NCI-H1417 treated with DMSO at 0.1 percent for 48 hours (cell line): ENCODE results near the gene PLBD2.

ENCODE experiments used
- DNase-seq: peaks from one replicate; lab custom pipeline; 2025; lab: John Stamatoyannopoulos, UW

The PLBD2 gene

DNA sequence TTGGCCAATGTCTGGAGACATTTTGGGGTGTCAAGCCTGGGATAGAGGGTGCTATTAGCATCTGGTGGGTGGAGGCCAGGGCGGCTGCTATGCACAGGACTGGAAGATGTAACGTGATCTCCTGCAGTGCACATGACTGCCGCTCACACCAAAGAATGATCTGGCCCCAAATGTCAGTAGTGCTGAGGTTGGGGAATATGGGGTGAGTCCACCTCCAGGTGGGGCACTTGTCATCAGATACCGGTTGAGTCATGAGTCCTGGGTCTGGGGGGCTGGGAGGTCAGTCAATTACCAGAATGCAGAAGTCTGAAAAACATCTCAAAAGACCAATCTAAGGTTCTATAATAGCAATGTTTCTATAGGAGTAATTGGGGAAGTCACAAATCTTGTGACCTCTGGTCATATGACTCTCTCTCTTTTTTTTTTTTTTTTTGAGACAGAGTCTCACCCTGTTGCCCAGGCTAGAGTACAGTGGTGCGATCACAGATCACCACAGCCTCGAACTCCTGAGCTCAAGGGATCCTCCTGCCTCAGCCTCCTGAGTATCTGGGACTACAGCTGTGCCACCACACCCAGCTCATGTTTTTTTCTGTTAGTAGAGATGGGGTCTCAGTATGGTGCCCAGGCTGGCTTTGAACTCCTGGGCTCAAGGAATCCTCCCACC, 57.8 kb downstream of the PLBD2 start:
- no peak for DNase-seq

DNA sequence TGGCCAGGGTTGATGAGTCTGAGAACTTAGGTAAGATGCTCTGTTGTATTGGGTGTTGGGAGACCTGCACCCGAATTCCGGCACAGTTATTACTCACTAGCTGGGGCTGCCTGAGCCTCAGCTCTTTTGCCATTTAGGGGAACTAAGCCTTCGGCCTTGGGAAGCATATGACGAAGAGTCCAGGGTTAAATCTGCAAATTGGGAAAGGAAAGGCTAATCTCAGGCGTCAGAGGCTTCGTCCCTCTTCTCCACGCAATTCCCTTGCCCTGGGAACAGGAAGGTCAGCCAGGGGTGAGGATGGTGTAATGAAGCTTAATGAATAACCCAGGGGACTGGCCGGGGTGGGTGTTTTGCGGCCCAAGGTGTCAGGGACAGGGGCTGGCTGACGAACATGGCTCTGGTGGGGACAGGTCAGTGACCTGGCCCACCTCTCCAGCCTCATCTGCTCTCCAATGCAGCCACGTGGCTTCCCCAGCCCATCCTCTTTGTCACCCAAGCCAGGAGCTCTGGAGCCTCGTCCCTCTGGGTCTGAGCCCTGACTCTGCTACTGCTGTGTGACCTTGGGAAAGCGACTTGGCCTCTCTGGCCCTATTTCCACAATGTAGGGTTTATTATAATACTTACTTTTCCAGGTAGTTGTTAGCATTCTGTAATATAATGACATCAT, 60.0 kb downstream of the PLBD2 start:
- DNase-seq = no peak

DNA sequence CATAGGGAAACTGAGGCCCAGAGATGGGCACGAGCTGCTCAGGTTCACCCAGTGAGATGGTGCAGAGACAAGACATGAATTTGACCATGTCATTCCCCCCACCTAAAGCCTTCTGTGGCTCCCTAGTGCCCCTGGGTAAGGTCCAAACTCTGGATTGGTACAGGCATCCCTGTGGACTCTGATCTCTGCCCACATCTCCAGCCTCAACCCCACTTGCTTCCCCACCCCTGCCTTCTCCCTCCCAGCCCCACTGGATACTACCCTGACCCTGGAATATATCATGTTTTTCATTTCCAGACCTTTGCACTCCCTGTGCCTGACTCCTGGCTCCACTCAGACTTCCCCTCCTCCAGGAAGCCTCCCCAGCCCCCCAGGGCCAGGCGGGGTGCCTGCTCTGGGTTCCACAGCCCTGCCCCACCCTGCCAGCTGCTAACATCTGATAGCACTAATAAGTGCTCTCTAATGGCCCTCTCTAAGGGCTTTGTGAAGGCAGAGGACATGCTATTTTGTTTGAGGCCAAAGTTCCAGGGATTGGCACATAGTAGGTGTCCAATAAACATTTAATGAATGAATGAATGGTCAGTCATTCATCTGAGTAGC, 62.7 kb downstream of the PLBD2 start:
- no peak for DNase-seq

DNA sequence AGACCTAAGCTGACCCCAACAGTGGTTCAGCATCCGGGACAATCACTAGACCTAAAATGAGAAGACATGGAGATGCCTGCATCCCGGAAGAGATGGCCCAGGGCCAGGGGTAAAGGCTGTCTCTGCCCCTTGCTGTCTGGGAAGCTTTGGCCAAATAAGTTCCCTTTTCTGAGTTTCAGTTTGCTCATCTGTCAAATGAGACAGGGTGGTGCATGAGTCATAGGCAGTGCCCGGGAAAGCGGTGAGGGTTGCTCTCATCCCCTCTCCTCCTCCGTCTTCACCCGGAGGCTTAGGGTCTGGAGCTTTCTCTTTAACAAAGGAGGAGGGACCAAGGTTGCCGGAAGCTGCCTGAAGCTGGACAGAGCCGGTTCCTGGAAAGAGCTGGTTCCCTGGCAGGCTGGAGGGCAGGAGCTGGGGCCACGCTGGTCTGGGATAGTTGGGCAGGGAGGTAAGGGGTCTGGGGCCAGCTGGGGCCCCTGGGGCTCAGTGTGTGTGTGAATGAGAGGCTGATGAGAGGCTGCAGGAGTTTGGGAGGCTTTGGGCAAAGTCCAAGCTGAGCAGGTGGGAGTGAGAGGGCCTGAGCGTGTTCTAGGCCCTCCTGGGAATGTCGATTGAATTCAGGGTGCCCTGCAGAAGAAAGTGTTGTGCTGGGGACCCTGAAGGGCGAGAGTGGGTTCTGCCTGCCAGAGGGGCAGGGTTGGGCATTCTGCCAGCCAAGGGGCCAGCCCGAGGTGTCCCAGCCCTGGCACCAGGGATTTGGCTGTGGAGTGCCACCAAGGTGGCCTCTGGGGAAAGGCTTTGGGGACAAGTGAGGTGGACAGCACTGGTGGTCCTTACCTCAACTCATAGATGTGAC, 63.9 kb downstream of the PLBD2 start, which contains the start of gene SDSL:
SDSL (plus strand) TSS at position 351 of the 856 bp plus-strand sequence. CDS start 5,603 bp downstream, outside the sequence.
- no peak for DNase-seq

DNA sequence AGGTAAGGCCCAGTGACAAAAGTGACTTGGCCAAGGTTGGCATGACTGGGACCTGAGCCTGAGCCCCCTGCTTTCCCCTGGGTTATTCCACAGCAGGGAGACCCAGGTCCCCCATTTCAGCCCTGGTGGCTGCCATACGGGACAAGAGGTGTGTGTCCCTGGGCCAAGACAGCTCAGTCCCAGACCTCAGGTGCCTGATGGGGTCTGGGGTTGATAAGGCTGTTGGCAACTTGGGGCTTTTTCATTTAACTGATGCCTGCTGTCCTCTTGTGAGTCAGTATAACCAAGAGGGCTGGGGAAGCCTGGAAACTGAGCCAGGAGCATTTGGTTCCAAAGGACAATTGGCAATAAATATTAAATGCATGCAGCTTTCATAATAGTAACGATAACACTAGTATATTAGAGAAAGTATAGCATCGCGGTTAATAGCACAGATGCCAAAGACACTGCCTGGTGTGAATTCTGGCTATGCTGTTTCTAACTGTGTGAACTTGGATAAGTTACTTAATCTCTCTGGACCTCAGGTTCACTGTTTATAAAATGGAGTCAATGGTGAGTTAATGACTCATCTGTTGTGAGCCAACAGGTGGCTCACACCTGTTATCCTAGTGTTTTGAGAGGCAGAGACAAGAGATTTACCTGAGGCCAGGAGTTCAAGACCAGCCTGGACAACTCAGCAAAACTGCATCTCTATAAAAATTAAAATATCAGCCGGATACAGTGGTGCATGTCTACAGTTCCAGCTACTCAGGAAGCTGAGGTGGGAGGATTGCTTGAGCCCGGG, 64.7 kb downstream of the PLBD2 start:
- no peak for DNase-seq

DNA sequence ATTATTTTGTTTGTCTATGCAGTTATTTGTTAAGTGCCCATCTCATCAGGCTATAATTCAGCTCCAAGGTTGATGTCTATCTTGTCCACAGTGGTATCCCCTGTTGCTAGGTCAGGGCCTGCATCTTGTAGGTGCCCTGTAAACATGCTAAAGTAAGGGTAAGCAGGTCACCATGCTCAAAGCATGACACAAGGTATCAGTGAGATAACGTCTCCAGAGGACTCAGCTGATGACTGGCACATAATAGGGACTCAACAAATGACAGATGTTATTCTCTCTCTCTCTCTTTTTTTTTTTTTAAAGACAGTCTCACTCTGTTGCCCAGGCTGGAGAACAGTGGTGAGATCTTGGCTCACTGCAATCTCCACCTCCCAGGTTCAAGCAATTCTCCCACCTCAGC, 66.1 kb downstream of the PLBD2 start:
- no peak for DNase-seq

DNA sequence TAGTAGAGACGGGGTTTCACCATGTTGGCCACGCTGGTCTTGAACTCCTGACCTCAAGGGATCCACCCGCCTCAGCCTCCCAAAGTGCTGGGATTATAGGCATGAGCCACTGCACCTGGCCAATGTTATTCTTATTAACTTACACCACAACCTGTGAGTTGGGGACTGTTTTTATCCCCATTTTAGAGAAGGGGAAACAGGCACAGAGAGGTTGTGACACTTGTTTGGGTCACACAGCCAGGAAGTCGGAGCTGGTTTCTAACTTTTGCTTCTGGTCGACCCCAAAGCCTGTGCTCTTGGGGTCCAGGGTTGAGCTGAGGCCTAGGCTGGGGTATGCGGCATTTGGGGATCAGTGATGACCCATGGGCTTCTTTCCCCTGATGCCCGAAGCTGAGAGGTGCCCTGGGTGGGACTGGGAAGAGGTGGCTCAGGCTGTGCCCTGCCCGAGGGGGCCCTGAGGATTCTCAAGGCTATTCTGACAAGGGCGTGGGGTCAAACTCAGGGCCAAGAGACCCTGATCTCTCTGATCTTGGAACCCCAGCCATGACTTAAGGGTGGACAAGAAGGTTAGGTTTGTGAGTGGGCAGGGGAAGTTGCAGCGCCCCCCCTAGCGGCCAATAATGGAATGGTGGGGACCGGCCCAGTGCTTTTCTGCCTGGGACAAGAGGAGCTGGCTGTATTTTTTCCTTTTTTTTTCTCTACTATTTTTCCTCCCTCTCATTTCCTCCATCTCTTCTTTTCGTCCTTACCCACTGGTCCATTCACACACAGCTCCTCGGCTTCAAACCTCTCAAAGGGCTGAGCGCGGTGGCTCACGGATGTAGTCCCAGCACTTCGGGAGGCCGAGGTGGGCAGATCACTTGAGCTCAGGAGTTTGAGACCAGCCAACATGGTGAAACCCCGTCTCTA, 66.8 kb downstream of the PLBD2 start:
- DNase-seq = no peak

DNA sequence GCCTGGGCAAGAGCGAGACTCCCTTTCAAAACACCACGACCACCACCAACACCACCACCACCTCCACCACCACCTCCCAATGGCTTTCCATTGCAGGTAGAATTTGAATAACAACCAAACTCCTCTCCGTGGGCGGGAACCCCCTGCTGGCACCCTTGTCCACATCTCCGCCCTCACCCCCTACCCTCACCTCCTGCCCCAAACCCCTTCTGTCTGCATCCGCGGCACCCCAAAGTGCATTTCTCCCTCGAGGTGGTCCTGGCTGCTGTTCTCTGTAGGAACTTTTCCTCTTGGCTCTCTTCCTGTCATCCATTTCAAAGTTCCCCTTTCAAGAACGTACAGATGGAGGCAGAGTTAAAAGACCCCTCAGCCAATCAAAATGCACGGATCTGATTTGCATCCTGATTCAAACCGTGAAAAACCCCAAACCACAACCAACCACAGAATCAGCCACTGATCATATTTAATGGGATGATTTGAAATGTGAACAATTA, 67.6 kb downstream of the PLBD2 start:
- no peak for DNase-seq

DNA sequence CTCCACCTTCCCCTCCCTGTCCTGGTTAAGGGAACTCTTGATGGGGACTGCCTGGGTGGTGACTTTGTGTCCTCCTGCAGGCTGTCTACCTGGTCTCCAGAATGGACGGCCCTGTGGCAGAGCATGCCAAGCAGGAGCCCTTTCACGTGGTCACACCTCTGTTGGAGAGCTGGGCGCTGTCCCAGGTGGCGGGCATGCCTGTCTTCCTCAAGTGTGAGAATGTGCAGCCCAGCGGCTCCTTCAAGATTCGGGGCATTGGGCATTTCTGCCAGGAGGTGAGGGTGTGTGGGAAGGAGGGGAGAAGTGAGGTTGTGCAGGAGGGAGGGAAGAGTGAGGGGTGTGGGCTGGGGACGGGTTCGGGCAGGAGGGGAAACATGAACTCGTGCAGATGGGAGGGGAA, 69.5 kb downstream of the PLBD2 start:
- no peak for DNase-seq

DNA sequence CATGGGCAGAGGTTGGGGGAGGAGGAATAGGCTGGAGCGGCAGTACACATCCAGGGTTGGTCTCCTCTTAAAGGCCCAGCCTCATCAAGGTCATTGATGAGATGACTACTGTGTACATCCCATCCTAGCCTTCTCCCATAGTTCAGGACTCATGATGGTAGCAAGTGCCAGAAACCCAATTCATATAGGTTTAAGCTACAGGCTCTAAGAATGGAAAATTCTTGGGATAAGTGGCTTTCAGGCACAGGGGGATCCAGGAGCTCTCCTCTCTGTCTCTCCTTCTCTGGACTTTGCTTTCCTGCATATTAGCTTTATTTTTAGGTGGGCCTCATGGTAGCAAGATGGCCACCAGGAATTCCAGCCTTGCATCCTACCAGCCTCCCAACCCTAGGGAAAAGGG, 70.1 kb downstream of the PLBD2 start:
- DNase-seq = no peak

DNA sequence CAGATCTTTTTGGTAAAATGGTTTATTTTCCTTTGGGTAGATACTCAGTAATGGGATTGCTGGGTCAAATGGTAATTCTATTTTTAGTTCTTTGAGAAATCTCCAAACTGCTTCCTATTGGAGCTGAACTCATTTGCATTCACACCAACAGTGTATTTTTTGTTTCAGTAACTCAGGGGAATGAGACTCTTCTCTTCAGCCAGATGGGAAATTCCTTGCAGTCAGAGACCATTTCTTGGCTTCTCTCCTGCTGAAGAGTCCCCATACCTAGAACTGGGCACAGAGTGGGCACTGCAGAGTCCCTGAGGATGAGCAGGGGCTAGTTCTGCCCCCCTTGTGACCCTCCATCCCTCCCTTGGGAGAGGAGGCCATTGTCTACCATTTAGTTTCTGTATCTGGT, 74.6 kb downstream of the PLBD2 start:
- no peak for DNase-seq

DNA sequence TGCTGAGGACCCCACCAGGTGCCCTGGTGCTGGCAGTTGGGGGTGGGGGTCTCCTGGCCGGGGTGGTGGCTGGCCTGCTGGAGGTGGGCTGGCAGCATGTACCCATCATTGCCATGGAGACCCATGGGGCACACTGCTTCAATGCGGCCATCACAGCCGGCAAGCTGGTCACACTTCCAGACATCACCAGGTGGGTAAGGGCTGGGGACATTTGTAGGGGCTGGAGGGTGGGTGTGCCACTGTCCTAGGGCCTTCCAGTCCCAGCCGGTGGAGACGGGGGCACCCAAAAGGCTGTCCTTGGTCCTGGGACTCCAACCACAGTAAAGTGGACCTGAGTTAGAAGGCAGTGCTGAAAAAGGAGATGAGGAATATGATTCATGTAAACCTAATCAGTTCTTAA, 77.0 kb downstream of the PLBD2 start:
- DNase-seq = no peak

DNA sequence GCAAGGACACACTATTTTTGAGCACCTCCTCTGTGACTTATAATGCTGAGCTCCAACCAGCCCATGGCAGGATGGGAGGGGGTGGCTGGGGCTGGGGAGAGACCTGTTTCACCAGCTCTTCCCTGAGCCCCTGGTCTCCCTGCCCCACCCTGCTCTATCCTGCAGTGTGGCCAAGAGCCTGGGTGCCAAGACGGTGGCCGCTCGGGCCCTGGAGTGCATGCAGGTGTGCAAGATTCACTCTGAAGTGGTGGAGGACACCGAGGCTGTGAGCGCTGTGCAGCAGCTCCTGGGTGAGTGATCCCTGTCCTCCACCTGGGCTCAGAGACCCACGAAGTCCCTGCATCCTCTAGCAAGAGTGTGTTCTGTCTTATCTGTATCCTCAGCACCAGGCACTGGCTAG, 78.2 kb downstream of the PLBD2 start:
- DNase-seq = no peak

DNA sequence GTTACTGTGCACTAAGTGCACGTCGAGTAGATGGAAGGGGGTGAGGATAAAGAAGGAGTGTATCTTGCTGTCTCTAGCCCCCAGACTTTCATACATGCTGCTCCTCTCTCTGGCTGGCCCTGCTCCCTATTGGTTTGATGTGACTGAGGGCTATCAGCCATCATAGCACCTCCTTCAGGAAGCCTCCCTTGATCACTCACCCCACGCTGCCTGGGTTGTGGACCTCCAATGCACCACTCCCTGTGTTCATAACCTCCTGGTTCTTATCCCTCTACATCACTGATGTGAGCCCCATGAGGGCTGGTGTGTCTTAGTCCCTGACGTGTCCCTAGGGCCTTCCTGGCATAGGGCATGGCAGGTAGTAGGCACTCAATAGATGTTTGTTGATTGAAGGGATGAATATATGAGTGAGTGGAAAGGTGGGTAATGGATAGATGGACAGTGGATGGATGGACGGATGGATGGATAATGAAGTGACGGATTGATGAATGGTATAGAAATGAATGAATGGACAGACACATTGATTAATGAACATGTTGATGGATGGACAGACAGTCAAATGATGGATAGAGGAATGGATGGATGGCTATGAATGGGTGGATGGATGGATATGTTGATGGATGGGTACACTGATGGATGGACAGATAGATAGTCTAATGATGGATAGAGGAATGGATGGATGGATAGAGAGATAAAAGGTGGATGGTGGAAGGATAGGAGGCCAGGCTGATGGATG, 78.8 kb downstream of the PLBD2 start:
- DNase-seq = no peak

DNA sequence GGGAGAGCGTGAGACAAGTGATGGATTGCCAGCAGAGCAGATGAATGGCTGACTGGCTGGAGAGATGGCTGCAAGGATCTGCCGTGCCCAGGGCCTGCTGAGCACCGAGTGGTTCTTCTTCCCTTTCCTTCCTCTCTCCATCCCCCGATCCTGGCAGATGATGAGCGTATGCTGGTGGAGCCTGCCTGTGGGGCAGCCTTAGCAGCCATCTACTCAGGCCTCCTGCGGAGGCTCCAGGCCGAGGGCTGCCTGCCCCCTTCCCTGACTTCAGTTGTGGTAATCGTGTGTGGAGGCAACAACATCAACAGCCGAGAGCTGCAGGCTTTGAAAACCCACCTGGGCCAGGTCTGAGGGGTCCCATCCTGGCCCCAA, 79.3 kb downstream of the PLBD2 start:
- DNase-seq = no peak

DNA sequence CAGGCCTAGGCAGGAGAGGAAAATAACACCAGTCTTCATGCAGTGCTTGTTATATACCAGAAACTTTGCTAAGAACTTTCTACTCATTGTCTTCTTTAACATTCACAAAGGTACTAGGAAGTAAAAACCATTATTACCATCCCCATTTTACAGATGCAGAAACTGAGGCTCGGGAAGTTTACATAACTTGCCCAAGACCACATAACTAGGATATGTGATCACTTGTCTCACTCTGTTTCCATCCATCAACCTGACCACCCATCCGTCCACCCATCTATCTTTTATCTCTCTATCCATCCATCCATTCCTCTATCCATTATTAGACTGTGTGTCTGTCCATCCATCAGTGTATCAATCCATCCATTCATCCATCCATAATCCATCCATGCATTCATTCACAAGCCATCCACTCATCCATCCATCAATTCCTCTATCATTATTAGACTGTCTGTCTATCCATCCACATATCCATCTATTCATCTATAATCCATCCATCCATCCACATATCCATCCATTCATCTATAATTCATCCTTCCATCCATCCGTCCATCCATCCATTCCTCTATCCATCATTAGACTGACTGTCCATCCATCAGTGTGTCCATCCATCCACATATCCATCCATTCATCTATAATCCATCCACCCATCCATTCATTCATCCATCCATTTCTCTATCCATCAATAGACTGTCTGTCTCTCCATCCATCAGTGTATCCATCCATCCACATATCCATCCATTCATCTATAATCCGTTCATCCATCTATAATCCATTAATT, 80.3 kb downstream of the PLBD2 start:
- DNase-seq = no peak

DNA sequence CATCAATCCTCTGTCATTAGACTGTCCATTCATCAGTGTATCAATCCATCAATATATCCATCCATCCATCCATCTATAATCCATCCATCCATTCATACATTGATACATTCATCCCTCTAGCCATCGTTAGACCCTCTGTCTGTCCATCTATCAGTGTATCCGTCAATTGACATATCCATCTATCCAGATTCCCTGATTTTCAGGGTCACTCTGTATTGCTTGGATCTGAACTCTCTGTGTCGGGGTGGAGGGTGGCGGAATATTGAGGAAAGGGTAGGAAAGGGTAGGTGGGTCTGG, 80.9 kb downstream of the PLBD2 start:
- no peak for DNase-seq

DNA sequence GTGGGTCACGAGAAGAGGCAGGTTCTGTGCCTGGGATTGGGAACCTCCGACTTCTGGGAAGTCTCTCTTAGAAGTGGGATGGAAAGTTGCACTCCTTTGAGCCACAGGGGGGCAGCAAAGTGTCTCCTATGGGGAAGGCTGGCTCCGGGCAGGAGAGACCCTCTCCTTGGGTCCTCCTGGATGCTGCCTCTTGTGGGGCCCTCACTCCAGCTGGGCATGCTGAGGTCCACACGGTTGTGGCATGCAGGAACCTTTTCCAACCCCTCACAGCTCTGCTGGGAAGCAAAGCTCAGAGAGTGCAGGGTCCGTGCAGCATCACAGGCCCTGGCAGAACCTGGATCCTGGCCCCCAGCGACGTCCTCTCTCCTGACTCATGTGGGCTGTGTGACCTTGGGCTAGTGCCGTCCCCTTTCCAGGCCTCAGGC, 81.2 kb downstream of the PLBD2 start:
- DNase-seq = no peak

DNA sequence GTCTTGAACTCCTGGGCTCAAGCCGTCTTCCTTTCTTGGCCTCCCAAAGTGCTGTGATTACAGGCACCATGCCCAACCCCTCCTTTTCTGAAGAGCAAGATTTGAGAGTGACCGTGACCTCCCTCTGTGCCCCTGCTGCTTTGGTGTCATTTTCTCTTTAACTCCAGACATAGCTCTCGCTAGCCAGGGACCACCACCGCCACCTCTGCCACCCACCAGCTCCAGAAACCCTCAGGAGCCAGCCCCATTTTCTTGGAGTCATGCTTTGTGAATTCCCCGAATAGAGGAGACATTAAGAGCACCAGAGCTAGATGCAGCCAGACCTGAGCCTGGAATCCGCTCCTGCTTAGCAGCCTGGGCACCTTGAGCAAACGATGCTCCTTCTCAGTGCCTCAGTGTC, 81.9 kb downstream of the PLBD2 start:
- DNase-seq = no peak
